H1 (cell line): Measurements from ENCODE around the gene NUDT3. TPM values are rescaled to one million over a fixed set of nuclear protein-coding genes. Genes with fewer than 3 reads are reported as not detected.

Experiments used
- EP300 ChIP-seq, 2 experiments: IDR thresholded peaks; 1 replicate in 1 of 2; 2 replicates in 1 of 2; pipeline ENCODE4 v1.6.1; 2011 to 2012; ENCODE audit warnings: low read depth in 2 of 2, low read length in 2 of 2, mild to moderate bottlenecking in 2 of 2, borderline replicate concordance in 1 of 2, inconsistent platforms in 1 of 2, moderate library complexity in 1 of 2
- FOSL1 ChIP-seq: IDR thresholded peaks from 2 replicates; pipeline ENCODE4 v1.6.1; 2011; ENCODE audit warnings: mild to moderate bottlenecking, low read depth, low read length, moderate library complexity; ENCODE audit not compliant: insufficient read depth
- KDM1A ChIP-seq: fragments of 200-600, 300-600 bp; sonication (generic); IDR thresholded peaks from 2 replicates; pipeline ENCODE4 v1.7.1; 2016; ENCODE audit warnings: mild to moderate bottlenecking, low read length, borderline replicate concordance
- NRF1 ChIP-seq: IDR thresholded peaks from 2 replicates; pipeline ENCODE4 v1.6.1; 2011; ENCODE audit warnings: mild to moderate bottlenecking, low read depth, low read length, improper control_type of control experiment
- RNF2 ChIP-seq: fragments of 200-900, 300-1000 bp; sonication (generic); IDR thresholded peaks from 2 replicates; pipeline ENCODE4 v1.7.1; 2016; ENCODE audit warnings: borderline replicate concordance, low read depth, mild to moderate bottlenecking, antibody characterized with exemption, low read length; ENCODE audit not compliant: poor library complexity, severe bottlenecking; ENCODE audit errors: missing control alignments
- SIN3A ChIP-seq, 2 experiments: IDR thresholded peaks in 1 of 2; conservative IDR thresholded peaks in 1 of 2; 2 replicates each; pipeline ENCODE4 v1.6.1; 2011 to 2012; ENCODE audit warnings: low read length in 2 of 2, improper control_type of control experiment in 1 of 2, low read depth in 1 of 2, mild to moderate bottlenecking in 1 of 2
- SIRT6 ChIP-seq: IDR thresholded peaks from one replicate; pipeline ENCODE4 v1.7.1; 2012; ENCODE audit warnings: low read length, inconsistent platforms
- SUZ12 ChIP-seq: fragments of 200-600 bp; sonication (generic); IDR thresholded peaks from 2 replicates; pipeline ENCODE4 v1.6.1; 2012; ENCODE audit warnings: mild to moderate bottlenecking, inconsistent platforms, low read length, moderate library complexity, mixed read lengths
- YY1 ChIP-seq: IDR thresholded peaks from 2 replicates; pipeline ENCODE4 v1.6.1; 2011; ENCODE audit warnings: low read depth, mild to moderate bottlenecking, low read length
- polyA plus RNA-seq, 7 experiments: library from polyadenylated mRNA; depleted of rRNA in 3 of 7; stranded (reverse) in 5 of 7; unstranded in 2 of 7; fragments of >200 nt in 5 of 7; fragments of 200-250 nt in 2 of 7; gene quantifications; 1 replicate in 5 of 7; 2 replicates in 1 of 7; 4 replicates in 1 of 7; pipeline versions ENCODE4 v1.2.1 to v1.2.3, GENCODE V29; 2011 to 2013; ENCODE audit warnings: missing spikeins in 2 of 7, mixed read lengths in 2 of 7
- total RNA-seq: library from RNA; stranded (reverse); fragmentation: NEBNext Ultra II Directional; extraction: Animal tissue kit (Norgen Biotek cat#: 25700); gene quantifications from 2 replicates; pipeline ENCODE4 v1.2.1, GENCODE V29; 2021

The NUDT3 gene
- total and polyA plus RNA-seq, 2 of the 8 experiments (the other 6 are each of a cell fraction or from before 2014, with no cell fraction given), result 14.1 to 36.9 TPM

- TF ChIP-seq EP300 (IDR thresholded peaks at IDR 0.05; ENCODE audit: borderline replicate concordance in 1 of 2, low read depth in 2 of 2, low read length in 2 of 2) (peak in 1 of 2 experiments; percentile 19; a peak in 1 of 3 replicates), KDM1A (0 out of 2 replicates have a peak, but pooled peaks have one; percentile 34), SIRT6 (no peak), SUZ12 (no peak), RNF2 (no peak), SIN3A (conservative IDR thresholded peaks at IDR 0.05 in 1 of 2, IDR thresholded peaks at IDR 0.05 in 1 of 2; ENCODE audit: low read depth in 1 of 2, low read length in 2 of 2) (0 out of 4 replicates have a peak, but pooled peaks of 1 of the 2 experiments have one; percentile 25), YY1 (no peak), FOSL1 (no peak), NRF1 (no peak)
Measured at GRCh38 chr6:34237722-34238584, 154.5 kb downstream of the NUDT3 start (continued).
